CD1c-positive myeloid dendritic cell (primary cell): ENCODE results near the gene SNPH.

Source experiments
- DNase-seq: peaks from one replicate; pipeline ENCODE4 v3.0.0-alpha.2; 2016; ENCODE audit errors: extremely low spot score

The SNPH gene

DNA sequence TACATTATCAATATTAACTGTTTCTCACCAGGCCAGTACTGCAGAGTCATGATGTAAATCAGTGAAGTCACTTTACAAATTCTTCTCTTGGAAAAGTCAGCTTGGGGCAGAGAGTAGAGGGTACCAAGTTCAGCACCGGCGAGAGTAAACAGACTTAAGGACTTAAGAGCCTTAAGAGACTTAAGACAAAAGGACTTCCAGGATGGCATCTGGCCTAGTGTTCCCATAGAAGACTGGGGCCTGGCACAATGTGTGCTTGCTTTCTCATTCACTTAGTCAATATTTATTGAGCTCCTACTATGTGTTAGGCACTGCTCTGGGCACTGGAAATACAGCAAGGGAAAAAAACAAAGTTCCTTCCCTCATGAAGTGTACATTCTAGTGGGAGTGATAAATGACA lies 1.4 kb upstream of the SNPH start:
- no peak for DNase-seq

DNA sequence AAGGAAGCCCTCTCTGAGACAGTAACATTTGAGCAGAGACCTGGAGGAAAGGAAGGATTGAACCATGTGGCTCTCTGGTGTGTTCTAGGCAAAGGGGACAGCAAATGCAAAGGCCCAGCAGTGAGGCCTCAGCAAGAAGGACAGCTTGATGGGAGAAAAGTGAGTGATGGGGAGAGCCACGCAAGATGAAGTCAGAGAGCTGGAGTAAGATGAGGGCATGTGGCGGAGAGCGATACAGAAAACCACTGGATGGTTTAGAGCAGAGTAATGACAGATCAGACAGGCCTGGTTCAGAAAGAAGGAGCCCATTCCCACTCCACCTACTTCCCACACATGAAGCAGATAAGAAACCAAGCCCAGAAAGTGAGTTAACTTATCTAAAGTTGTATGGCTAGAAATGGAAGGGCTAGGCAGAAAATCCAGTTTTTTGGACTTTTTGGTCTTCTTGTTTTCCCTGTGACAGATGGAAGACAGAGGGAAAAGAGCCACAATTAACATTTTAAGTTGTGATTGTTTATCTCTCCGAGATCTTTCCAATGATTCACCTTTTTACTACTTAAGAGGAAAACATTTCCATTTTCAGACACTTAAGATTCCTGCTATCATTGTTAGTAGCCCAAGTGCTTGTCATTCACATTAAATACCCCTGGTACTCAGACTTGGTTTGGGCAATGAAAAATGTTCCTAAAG lies 723 bp upstream of the SNPH start:
- DNase-seq = no peak

- DNase-seq = no peak
Observed at GRCh38 chr20:1265916-1266166, 253 bp upstream of the SNPH start.

GRCh38 chr20:1267161-1267560 lies 1.1 kb downstream of the SNPH start:
- no peak for DNase-seq

DNA sequence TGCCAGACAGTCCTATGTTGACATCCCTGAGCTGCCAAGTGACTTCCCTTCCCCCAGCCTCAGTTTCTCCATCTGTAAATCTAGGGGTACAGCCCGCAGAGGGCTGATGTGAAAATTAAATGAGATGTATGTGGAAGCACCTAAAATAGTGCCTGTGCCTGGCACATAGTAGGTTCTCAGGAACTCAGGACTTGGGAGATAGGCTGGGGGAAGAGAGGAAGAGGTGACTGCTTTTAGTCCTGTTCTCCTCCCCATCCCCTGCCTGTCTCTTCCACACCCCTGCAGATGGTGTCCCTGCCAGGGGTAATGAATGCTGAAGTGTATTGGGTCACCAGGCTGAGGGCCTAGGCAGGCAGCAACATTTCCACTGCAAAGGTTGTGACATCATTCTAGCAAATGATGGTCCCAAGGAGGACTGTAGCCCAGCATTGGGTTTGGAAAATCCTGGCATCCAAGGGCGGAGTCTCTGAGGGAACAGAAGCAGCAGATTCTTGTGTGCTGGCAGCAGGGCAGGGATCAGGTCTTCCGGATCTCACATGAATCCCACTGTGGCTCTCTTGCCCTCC lies 1.8 kb downstream of the SNPH start:
- DNase-seq = no peak

DNA sequence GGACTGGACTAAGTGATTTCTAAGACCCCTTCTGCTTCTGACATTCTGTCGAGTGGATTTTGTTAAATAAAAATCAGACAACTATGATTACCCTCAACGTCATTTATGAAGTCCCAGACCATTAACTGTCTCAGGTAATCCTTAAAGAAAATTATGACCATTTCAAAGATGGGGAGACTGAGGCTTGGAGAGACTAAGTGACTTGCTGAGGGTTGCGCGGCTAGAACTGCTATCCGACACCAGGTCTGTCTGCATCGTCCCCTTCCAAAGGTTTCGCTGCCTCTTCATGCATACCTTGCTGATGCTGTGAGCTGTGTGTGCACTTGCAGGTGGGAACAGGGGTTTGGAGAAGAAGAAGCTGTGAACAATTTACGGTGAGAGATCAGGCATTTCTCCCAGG lies 3.1 kb downstream of the SNPH start:
- no peak for DNase-seq

DNA sequence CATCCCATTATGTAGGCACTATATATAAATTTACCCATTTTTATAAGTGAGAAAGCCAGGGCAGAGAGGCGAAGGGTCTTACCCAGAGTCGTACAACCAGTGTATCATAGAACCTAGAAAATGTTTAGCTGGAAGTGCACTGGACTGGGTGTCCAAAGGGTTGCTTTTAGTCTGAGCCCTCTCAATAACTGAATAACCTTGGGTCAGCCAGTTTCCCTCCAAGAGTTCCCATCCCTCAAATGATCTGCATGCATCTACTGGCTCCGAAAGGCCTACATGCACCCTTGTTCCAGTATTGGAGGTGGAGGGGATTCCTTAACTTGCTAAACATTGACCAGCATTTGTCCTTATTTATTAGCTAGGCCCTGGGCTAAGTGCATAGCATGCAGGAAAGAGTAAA lies 3.8 kb downstream of the SNPH start:
- DNase-seq = no peak

DNA sequence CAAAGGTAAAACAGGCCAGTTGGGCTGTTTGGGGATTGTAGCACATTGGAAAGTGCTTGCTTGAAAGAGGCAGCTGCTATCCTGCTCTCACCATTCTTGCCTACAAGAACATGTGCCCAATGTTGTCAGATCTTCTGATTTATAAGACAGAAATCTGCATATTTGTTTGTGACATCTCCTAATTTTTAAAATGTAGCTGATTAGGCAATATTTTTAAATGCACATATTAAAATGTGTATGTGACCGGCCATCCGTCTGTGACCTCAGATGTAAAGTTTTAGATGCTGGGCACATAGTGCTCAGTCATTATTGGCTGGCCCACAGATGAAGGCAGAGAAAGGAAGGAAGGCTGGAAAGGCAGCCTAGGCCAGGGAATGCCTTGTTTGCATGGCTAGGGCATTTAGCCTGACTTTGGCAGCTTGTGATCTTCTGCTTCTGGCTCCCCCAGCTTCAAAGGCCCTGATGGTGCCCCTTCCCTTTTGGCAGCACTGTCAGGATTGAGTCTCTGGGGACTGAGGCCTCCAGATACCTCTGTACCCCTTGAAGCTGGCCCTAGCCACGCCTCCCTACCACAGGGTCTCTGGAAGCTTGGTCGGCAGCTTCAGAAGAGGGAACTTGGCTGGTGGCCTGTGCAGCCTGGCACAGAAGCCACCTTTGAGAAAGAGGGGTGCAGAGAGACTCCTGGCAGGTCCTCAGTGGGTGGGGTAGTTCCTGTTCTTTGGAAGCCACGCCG lies 6.4 kb downstream of the SNPH start:
- DNase-seq = no peak

DNA sequence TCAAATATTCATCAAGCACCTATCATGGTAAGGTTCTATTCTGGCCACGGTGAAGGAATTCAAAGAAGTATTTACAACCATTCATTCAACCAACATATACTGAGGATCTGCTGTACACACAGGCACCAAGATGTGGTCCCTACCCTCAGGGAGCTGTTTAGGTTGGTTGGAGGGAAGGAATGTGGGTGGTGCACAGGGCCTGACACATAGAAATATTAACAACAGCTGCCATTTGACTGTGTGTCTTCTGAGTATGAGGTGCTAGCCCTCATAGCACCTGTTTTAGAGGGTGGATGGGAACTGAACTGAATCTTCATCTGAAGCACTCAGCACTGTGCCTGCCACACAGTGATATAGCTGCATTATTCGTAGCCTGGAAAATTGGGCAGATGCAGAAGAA lies 7.3 kb downstream of the SNPH start:
- DNase-seq = no peak

GRCh38 chr20:1274485-1275311 lies 8.6 kb downstream of the SNPH start:
- DNase-seq = no peak

DNA sequence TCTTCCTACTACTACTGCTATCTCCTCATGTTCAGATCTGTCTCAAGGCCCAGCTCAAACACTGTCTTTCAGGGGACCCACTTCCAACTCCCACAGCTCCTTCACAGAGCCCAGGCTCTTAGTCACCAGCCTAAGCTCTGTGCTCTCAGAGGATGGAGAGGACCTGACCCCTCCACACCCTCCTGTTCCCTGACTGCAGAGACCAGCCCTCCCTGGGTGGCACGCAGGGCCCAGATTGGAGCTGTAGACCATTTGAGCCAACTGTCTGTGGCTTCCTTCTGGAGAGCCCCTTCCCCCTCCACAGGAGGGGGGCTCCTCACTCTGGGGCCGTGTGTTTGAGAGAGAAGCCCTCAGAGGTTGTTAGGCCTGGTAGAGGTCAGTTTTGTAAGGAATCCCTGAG lies 9.8 kb downstream of the SNPH start:
- no peak for DNase-seq

GRCh38 chr20:1277529-1278322 lies 11.6 kb downstream of the SNPH start:
- no peak for DNase-seq

DNA sequence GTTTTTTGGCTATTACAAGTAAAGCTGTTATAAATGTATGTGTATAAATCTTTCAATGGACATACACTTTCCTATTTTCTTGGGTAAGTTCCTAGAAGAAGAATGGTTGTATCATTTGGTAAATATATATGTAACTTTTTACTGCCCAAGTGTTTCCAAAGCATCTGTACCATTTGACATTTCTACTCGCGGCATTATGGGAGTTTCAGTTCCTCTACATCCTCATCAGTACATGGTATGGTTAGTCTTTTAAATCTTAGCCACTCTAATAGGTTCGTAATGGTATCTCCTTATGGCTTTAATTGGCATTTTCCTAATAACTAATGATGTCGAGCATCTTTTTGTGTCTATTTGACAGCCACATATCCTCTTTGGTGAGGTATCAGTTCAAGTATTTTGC lies 12.9 kb downstream of the SNPH start:
- DNase-seq = no peak

DNA sequence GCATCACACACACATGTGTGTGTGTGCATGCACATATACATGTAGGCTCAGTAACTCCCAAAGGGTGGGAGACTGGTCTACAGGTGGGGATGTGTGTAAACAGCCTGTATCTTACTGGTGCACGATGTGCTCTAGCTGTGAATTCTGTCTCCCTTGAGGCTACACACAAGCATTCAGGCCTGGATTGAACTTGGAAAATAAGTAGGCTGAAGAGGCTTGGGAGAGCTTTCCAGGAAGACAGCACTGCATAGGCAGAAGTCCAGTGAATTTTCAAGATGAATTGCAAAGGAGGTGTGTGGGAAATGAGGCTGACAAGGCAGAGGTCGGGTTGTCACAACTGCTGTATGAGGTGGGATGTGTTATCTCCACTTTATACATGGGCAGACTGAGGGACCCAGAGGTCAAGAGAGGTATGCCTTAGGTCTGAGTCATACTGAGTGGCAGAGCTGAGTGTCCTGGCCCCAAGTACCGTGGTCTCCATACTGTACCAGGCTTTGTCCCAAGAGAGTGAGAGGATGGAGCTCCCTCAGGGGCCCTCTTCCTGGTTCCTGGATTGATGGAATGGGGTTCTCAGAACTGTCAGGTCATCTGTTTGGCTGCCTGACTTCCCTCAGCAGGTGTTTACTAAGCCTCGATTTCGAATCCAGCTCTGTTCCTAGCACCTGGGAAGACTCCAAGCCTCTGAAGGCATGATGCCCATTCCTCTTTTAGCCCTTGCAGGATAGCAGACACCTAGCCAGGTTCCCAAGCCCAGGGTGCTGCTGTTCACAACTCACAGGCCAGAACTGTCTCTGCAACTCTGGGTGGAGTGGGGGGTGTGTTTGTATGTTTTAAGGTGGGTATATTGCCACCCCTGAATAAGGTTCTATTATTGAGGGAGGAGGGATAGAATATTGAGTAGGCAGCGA lies 14.4 kb downstream of the SNPH start:
- DNase-seq = no peak

GRCh38 chr20:1281279-1282057 lies 15.4 kb downstream of the SNPH start:
- DNase-seq = no peak

DNA sequence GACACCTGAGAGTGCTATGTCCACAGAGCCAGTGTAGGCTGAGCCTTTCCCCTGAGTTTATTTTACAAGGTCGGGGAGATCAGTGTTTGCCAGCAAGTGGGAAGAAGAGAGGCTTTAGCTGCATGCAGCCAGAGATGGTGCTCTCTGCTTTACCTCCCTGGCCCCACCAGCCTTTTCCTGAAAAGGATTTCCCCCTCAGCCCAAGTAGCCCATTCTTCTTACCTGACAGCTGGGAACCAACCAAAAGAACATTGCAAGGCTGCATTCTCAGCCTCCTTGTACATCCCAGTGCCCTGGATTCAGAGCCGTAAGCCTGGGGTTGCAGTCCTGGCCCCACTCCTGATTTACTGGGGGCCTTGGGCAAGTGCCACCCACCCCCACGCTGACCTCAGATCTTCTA lies 16.9 kb downstream of the SNPH start:
- DNase-seq = no peak

GRCh38 chr20:1283522-1284510 lies 17.7 kb downstream of the SNPH start:
- no peak for DNase-seq

DNA sequence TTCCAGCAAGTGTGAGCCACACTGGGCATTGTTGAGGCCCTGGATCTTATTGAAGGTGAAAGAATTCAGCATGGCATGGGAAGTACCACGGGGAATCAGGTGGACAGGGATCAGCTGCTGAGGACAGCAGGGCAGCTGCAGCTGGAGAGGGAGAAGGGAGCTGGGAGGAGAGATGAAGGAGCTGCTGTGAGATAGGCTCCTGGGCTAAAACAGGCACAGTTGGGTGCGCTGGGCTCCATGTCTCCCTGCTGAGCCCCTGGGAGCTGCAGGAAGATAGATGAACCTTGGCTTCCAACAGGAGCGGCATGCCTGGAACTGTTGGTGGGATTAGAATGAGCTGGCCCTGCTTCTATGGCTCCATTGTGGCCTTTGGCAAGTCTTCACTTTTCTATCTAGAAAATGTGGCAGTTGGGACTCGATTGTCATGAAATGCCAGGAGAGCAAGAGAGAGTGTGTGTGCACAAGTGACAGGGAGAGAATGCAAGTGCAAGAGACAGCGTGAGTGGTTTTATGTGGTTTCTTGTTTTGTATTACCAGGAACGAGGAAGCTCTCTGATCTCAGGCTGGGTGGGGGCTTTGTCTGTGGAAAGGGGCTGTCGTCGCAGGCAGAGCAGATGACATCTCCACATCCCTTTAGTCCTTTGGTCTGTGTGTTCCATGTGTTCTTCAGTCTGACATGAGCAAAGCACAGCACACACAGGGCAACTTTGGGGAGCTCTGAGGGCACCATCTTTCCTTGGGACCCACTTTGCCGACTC lies 20.4 kb downstream of the SNPH start:
- DNase-seq = no peak
